ENCODE data around the gene SDHA.

GRCh38 chr5:218457-219291 is 554 bp downstream of the SDHA start:
- no peak for TF ChIP-seq EP300 (IDR thresholded peaks at IDR 0.05; ENCODE audit: borderline replicate concordance)
- no peak for TF ChIP-seq MAX (IDR thresholded peaks at IDR 0.05)
- TF ChIP-seq EGR1 (IDR thresholded peaks at IDR 0.05), result no peak
- TF ChIP-seq REST (IDR thresholded peaks at IDR 0.05; ENCODE audit: low read depth), result no peak
- TF ChIP-seq USF1 (IDR thresholded peaks at IDR 0.05), result no peak
- TF ChIP-seq NFIC (IDR thresholded peaks at IDR 0.05), result no peak
- TF ChIP-seq FOXM1 (IDR thresholded peaks at IDR 0.05; ENCODE audit: borderline replicate concordance, low read depth), result no peak
- no peak for TF ChIP-seq CREB1 (IDR thresholded peaks at IDR 0.05; ENCODE audit: low read depth)
- no peak for TF ChIP-seq YY1 (IDR thresholded peaks at IDR 0.05; ENCODE audit: low read depth)
